Retina (tissue), 1 donor: ENCODE data around the gene RAB6B.

Experiments
- DNase-seq: peaks from one replicate; pipeline ENCODE4 v3.0.0-alpha.2; 2016

Gene RAB6B

DNA sequence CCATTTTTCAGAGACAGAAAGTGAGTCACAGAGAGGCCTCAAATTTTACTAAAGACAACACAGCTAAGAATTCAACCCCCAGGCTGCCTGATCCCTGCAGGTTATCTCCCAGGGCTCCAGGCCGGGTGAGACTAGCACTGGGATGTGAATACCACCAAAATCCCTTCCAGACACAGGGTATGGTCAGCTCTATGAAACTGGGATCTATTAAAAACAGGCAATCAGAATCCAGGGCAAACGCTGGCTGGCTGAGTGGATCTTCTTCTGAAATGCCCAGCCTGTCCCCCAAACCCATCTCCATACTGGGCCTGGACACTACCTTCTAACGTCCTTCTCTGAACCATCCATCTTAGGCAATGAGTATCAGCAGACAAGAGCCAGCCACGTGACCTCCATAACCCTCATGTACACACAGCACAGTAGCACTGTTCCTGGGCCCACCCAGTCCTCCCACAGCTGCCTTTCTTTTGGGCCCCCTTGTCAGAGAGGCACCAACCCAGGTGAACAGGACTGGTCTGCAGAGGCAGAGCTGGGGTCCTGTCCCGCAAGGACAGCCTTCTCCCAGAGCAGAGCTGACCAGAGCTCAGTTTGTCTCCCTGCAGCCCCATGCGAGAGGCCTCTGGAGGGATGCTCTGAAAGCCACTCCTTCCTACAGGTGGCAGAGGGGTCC, 1.9 kb downstream of the RAB6B start:
- DNase-seq: peak; percentile 57

DNA sequence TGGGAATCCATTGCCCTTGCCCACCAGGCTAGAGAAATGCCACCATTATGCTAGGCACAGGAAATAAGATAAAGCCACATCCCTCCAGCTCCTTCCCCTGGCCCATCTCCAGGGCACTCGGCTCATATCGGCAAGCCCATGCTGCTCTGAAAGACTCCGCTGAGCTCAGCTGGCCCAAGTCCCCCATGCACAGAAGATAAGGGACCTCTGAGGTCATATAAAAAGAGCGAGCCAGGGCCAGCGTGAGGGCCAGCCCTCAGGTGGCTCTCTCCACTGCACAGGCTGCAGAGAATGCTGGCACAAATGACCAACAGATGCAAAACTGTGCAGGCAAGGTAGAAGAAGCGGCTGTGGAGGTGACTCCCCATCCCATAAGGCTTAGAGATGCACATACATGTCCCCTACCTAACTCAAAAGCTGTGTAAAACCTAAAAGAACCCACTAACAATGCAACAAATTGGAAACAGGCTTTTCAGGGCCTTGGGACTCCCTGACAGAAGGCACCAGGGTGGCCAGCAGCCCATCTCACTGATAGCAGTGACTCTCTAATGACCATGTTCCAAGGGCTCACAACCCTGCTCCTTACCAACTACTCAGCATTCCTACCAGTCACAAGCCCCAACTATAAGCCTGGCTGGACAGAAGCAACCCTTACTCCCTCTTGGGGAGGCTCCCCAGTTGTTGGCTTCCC, 3.0 kb downstream of the RAB6B start:
- DNase-seq: peak; percentile 23

DNA sequence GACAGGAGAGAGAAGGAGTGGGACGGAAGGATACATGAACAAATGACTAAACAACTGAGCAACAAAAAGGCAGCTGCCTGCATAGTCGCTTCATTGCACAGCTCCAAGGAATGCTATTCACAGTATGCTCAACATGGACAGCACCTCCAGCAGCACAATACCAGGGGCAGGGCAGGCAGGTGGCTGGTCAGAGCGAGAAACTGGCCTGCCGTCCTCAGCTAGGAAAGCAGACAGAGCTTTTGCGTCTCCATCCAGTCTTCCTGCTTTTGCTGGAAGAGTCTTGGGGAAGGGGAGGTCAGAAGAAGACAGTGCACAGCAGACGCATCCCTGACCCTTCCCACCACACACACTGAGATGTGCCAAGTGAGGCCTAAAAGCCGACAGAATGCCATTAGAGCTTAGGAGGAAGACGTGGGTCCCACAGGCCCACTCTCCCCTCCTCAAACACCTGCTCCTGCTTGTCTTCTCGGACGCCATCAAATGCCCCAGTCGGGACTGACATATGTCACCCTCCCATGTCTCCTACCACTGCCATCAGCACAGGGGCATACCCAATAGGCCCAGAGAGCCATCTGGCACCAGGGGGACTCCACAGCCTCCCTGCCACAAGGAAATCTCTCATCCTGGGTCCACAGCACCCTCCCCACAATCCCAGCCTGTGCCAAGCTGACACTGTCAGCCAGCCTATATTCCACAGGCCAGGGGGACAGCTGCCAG, 3.9 kb downstream of the RAB6B start:
- peak; percentile 69 for DNase-seq

DNA sequence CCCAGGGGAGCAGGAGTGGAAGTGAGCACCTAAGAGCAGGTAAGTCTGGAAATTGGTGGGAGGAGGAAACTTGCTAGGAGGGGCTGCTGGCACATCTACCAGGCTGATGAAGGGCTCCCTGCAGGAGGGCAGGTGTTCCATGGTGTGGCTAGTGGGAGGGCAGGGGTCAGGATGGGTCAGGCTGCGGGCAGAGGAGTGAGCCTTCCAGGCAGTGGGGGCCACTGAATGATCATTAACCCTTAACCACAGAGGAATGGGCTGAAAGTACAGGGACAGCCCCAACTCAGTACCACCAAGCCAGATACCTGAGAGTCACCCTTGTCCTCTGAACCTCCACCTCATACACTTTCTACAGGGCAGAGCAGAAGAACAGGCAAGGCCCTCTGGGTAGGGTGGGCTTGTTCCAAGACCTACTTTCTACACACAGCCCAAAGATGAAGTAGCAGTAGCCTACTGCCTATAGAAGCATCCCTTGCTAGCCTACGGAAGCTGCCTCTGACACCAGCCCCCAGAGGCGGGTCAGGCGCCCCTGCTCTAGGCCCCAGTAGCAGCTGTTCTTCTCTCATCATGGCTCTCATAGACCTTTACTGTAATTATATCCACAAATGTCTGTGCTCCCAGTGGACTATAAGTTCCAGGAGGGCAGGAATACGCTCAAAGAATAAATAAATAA, 4.6 kb downstream of the RAB6B start:
- DNase-seq: peak; percentile 47

DNA sequence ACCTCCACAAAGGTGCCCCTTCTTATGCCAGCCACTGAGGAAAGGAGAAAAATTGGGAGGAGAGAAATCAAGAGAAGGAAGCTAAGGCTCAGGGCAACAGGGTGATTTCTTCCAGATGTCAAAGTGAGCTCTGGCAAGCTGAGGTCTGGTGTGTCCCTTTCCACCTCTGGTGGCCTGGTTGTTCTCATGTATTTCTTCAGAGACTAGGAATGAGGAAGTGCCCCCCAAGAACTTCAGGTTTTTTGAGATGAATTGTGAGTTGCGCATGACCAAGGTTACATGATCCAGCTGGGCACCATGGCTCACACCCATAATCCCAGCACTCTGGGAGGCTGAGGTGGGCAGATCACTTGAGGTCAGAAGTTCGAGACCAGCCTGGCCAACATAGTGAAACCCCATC, 5.6 kb downstream of the RAB6B start:
- no peak for DNase-seq

DNA sequence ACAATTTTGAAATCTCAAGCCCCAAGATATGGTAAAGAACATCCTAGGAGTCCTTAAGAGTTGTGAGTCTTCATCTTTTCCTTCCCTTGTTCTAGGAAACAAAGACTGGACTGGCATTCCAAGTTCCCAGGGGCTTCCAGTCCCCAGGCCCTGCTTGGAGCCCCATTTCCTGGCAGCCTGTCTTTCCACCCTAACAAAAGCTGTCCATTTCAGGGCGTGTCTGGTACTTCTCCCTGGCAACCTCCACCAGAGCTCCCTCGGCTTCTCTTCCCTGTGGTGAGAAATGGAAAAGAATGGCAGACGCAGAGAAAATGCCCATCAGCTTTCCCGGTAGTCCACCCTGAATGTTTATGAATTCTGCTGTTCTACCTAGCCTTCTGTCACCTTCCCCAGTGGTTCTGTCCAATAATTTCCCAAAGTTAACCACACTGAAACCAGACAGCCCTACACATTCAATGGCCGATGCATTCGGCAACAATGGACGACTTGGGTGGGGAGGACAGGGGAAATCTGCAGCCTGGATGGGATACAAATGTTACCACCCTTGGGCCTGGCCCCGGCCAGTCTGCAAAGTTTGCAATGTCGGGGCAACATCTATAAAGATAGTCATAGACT, 6.8 kb downstream of the RAB6B start:
- no peak for DNase-seq

DNA sequence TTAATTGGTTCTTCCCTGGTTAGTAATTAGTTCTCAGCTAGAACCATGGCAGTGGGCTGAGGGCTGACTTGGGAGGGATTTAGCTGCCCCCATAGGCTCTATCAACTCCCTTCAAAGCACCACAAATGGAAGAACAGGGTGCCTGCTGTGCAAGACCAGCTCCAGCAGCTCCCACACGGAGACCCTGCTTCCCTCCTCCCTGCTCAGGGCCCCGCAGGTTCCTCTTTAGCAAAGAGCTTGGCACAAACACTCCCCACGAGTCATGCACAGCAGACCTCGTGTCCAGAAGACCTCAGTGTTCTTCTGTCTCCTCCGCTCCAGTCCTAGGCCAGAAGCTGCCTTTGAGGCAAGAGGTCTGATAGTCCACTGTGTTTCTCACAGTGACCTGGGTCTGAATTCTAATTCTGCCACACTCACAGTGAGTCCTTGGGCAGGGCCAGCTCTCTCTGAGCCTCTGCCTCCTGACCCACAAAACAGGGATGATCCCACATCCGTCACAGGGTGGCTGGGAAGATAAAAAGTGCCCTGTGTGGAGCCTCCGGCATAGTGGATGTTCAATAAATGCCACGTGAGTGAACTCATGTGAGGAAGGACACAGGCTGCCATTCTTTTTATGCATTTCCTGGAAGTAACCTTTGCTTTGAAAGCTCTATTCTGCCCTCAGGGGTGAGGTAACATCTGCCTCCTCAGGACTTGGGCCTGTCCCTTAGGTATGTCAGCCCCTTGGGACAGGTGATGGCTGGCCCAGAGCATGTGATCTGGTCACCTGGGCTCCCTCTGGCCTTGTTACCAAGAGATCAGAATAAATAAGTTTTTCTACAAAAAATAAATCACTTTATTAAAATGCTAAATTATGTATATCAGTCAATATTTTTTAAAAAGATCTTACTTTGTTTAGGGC, 7.6 kb downstream of the RAB6B start:
- DNase-seq: no peak

DNA sequence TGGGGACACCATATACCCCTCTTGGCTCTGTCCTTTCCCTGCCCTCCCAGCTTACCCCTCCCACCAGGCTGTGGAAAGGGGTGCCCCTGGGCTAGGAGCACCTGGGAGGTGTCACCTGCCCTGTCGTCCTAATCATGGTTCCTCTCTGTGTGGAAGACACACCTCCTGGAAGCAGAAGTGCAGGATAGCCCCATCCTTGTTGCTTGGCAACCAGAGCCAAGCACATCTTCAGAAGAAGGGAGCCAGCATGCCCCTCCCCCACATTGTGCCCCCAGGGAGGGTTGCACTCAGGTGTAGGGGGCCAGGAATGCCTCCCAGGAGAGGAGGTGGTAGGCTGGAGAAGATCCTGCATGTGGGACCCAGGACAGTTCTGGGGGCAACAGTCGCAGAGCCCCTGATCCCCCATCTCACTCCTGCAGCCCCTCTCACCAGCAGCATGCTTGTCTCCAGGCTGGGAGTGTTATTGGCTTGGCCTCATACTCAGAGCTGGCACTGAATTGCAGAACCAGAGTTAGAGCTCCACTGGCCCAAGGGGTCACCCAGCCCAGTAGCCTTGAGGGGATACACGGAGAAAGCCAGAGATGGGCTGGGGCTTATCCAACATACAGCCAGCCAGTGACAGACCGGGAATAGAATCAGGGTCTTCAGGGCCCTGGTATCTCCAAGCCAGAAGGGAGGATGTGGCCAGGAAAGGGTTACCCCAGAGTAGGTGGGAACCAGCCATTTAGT, 8.4 kb downstream of the RAB6B start:
- no peak for DNase-seq

DNA sequence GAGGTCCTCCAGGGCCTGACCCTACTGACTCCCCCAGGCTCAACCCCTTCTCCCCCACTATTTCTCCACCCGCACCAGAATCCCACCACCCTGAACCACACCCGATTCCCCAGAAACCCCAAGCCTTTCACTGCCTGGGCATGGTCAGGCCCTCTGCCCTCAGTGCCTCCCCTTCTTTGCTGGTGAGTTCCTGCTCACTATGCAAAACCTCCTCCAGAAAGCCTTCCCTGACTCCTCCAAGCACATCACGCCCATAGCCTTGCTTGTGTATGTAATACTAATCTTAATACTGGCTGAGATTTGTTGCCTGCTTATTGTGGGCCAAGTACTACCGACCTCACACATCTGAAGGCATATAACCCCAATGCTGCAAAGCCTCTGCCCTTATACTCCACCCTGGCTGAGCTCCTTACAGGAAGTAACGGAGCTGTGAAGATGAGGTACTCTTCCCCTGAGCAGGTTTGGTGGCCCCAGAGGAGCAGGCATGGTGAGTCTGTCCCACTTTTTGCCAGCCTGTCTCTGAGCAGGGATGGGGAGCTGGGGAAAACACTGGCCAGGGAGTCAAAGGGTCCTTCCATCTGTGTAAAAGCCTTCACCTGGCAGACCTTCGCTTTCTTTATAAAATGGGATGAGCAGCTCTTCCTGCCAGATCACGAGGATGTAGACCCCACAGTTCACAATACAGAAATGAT, 9.5 kb downstream of the RAB6B start:
- no peak for DNase-seq

DNA sequence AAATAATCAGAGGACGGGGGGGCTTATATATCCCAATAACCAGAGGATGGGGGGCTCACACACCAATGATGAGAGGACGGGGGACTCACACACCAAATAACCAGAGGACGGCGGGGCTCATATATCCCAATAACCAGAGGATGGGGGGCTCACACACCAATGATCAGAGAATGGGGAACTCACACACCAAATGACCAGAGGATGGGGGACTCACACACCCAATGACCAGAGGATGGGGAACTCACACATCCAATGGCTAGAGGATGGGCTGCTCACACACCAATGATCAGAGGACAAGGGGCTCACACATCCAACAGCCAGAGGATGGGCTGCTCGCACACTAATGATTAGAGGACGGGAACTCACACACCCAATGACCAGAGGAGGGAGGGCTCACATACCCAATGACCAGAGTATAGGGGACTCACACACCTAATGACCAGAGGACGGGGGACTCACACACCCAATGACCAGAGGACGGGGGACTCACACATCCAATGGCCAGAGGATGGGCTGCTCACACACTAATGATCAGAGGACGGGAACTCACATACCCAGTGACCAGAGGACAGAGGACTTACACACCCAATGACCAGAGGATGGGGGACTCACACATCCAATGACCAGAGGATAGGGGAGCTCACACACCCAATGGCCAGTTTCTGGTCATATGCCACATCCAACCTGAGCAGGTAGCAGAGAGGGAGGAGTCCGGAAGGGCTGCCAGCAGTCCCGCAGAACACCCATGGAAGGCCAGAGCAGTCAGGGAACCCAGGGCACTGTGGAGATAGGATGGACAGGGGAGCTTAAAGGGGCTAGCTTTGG, 10.6 kb downstream of the RAB6B start:
- no peak for DNase-seq

DNA sequence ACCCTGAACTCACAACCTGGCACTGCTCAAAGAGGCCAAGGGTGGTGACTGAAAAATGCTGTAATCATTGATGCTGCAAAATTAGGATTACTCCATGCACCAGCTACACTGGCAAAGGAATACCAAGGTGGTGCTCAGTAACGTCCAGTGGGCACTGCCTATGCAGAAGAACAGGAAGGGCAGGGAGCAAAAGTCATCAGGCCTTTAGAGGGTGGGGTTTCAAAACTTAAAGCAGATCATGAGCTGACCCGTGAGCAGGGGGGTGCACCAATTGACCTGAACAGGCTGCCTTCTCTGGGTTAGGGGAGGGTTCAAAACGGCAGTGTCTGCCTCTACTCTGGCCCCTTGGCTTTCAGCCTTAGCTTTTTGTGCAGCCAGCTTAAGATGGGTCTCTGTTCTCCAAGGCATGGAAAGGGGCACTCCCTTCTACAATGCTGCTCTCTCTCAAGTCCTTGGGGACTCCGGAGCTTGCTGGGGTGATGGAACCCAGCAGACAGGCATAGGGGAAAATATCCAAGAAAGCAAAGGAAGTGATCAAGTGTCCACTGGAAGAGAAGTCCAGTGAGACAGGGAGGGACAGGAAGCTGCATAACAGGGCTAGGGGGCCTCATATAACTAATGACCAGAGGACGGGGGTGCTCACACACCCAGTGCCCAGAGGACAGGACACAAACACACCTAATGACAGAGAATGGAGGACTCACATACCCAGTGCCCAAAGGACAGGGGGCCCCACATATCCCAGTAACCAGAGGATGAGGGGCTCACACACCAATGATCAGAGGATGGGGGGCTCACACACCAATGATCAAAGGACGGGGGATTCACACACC, 11.4 kb downstream of the RAB6B start:
- no peak for DNase-seq

DNA sequence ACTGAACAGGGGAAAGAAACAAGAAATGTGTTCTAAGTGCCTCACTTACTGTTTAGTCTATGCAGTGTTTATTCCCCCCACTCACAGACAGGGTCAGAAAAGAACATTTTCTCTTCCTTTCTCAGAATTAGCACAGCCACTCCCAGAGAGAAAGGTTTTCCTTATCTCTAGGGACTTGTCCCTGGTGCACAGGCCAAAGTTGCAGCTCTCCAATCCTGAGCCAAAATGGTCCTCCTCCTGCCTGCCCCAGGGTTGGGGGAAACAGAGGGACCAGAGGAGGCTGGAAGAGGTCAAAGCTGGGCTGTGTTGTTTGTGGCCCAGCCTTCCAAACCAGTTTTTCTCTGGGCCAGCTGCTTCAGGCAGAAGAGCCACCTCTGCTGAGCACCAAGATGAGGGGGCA, 12.0 kb downstream of the RAB6B start:
- DNase-seq: no peak

DNA sequence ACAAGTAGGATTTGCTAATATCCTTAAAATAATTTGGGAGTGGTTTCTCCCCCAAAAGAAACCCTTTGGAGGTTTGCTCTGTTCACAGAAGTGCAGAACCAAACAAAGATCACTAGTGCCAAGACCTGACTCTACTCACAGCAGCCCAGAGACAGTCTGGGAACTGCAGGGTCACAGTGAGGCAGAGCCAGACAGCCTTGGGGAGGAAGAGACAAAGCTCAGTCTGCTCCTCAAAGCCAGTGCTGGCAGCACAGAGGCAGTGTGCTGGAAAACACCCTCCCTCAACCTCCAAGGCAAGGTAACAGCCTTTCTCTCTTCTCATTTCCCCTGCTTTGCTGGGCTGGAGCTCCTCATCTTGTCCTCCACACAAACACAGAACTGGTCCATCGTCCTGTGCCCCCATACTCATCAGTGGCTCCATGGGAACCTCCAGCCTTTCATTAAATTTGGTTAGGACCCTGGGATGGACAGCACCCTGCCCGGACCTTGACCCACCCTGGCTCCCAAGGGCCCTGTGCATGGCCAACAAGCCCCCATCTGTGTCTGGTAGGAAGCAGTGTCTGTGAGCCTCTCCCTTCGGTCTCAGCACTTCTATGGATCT, 12.6 kb downstream of the RAB6B start:
- no peak for DNase-seq

DNA sequence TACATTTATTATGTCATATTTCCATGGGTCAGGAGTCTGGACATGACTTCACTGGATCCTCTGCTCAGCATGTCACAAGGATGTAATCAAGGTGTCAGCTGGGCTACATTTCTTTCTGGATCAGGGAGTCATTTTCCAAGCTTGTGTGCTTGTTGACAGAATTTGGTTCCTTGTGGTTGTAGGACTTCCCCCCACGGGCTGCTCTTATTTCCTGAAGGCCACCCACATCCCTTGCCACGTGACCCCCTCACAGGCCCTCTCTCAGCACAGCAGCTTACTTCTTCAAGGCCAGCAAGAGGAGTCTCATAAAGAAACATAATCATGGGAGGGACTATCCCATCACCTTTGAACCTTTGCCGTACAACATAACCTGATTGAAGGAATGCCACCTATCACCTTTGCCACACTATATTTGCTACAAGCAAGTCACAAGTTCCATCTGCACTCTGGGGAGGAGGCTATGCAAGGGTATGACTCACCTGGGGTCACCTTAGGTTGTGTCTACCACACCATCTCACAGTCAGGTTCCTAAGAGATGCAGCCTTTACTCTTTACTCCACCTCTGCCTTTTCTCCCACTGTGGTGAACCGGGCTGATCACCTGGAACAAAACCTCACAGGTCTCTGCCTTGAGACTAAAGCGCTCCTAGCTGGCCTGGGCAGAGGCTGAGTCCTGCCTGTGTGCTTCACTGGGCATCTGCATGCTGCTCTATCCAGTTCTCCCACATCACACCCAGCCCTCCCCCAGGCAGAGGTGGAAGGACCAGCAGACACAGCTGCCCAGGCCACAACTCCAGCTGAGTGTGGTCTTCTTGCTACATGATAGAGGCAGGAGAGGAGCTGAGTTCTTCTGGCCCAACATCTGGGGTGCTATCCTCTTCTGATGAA, 13.5 kb downstream of the RAB6B start:
- no peak for DNase-seq

DNA sequence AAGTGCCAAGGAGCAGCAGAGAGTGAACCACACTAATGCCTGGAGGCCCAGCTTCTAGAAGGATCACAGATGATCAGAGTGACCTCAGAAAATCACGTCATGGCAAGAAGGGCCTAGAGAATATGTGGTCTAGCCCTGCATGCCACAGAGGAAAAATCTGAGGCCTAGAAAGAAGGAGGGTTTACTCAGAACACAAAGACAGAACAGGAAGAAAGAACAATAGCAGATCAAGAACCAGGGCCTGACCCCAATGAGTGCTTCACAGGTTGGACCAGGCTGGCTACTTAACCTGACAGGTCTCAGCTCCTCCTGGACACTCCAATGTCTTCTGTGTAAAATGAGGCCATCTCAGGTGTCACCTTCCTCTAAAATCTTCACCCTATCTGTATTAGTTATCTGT, 14.2 kb downstream of the RAB6B start:
- no peak for DNase-seq

DNA sequence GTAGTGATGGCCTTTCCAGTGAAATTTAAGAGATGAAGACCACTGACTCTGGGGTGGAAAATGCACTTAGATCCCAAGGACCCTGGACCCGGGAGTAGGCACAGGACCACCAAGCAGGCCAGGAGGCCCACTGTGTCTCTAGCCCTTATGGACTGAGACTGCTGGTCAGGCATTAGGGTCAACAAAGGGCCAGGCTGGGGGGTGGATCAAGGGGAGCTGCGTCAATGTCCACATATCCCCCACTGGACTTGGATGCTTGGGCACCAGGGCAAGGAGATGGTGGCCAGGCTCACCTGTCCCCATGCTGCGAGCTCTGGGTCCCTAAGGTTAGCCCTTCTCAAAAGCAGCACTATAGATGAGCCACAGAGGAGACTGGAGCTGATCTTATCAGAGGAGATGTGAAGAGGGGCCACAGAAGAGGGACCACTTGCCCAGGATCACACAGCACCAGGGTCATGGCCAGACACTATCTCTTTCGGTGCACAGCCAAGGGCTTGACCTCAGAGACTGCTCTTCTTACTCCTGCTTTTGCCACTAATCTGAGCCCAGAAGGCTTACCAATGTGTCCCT, 14.7 kb downstream of the RAB6B start:
- no peak for DNase-seq

DNA sequence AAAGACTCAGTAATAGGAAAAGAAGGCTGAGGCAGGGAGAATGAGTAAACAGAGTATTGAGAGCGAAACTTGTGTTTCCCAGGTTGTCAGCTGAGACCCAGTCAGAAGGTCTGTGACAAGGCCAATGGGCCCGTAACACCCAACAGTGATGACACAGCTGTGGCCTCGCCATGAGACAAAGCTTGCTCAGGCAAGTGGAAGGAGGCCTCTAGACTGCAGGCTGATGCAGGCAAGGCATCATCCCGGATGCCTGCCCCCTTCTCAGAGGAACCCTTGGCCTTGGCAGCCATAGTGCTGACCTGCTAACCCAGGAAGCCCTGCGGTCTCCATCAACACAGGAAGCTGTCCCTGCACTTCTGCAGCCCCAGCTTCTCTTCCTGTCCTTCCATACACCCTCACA, 15.4 kb downstream of the RAB6B start:
- DNase-seq: no peak
